Measurements from ENCODE around the gene ADD2. TPM values are rescaled to one million over a fixed set of nuclear protein-coding genes. Genes with fewer than 3 reads are reported as not detected.

ADD2 gene
- total RNA-seq, 1 experiment from 2014 or later = 0.23 TPM

GRCh38 chr2:70718736-70719135 is 49.3 kb downstream of the ADD2 start:
- H3K27ac Mint-ChIP-seq (ENCODE audit: low read depth, unreplicated experiment) = no peak overlapping the region
- no peaks in the 10 kb centered on the region for H3K36me3 Mint-ChIP-seq (ENCODE audit: insufficient read depth, unreplicated experiment)
- peaks cover 32% of the 10 kb centered on the region for H3K27me3 Mint-ChIP-seq (ENCODE audit: insufficient read depth, unreplicated experiment)
- ChIA-PET POLR2A (no interaction called here), CTCF (interaction anchor here (1.2 kb wide), 1 partner anchor 153 kb away, joined by 3 read pairs; no protein-coding TSS in a partner anchor)
- TF ChIP-seq CTCF (IDR thresholded peaks at IDR 0.05; ENCODE audit: unreplicated experiment) = no peak
- BruUV-seq (replicated peaks) = no TSS peak
- intact Hi-C loops (cut with micrococcal nuclease) = no loop called here
- no peaks in the 10 kb centered on the region for H3K4me1 Mint-ChIP-seq (ENCODE audit: insufficient read depth, unreplicated experiment)
- no peak overlapping the region for H3K4me3 Mint-ChIP-seq (ENCODE audit: unreplicated experiment)
- no peak for DNase-seq (ENCODE audit: unreplicated experiment)
- no peaks in the 10 kb centered on the region for H3K9me3 Mint-ChIP-seq (ENCODE audit: unreplicated experiment)

DNA sequence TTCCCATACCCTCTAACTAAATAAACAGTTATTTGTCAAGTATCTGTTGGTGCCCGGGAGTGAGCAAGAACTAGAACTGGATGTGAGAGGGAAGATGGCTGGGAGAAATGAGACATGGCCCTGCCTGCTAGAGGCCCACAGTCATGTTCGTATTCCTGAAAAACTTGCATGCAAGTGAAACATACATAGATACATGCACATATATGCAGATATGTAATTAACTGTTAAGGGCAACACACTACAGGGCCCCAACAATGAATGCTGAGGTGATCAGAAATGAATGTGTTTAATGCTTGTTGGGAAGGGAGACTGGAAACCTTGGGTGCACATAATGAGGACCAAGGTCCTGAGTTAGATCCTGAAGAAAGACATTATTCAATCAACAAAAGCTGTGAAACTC is 49.8 kb downstream of the ADD2 start:
- POLR2A ChIA-PET = no interaction called here
- TF ChIP-seq CTCF (IDR thresholded peaks at IDR 0.05; ENCODE audit: unreplicated experiment) = no peak
- intact Hi-C loops (cut with micrococcal nuclease) = no loop called here
- H3K4me1 Mint-ChIP-seq (ENCODE audit: insufficient read depth, unreplicated experiment) = no peaks in the 10 kb centered on the region
- H3K9me3 Mint-ChIP-seq (ENCODE audit: unreplicated experiment) = no peaks in the 10 kb centered on the region
- no peak for DNase-seq (ENCODE audit: unreplicated experiment)
- no peak overlapping the region for H3K4me3 Mint-ChIP-seq (ENCODE audit: unreplicated experiment)
- CTCF ChIA-PET = no interaction called here
- no peaks in the 10 kb centered on the region for H3K36me3 Mint-ChIP-seq (ENCODE audit: insufficient read depth, unreplicated experiment)
- H3K27ac Mint-ChIP-seq (ENCODE audit: low read depth, unreplicated experiment) = no peak overlapping the region
- H3K27me3 Mint-ChIP-seq (ENCODE audit: insufficient read depth, unreplicated experiment) = peaks cover 32% of the 10 kb centered on the region
- no TSS peak for BruUV-seq (replicated peaks)

DNA sequence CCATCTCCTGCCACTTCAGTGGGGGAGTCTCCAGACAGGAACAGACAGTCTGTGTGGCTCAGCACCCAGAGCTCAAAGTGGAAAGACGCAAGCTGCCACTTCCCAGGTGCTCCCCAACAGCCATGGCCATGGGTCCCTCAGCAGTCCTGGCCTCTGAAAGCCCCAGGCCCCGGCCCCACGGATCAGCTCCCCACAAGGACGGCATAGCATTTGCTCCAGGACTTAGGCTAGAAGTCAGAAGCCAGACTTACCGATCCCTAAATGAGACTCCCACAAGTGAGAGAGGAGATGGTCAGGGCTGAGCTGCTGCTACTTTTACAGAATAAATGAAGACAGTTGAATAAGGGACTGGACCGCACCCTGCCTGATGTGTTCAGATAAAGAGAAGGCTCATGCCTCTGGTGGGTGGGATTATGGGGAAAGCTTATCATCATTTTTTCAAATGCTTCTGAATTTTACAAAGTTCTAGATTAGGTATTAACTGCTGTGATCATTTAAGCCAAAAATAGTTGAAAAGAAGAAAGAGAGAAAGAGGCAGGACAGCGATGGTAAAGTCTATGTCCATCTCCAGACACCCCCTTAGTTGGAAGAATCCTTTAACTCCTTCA is 50.5 kb downstream of the ADD2 start:
- no peak for TF ChIP-seq CTCF (IDR thresholded peaks at IDR 0.05; ENCODE audit: unreplicated experiment)
- intact Hi-C loops (cut with micrococcal nuclease) = no loop called here
- Mint-ChIP-seq H3K36me3 (ENCODE audit: insufficient read depth, unreplicated experiment) (no peaks in the 10 kb centered on the region), H3K9me3 (ENCODE audit: unreplicated experiment) (no peaks in the 10 kb centered on the region), H3K4me3 (ENCODE audit: unreplicated experiment) (no peak overlapping the region), H3K4me1 (ENCODE audit: insufficient read depth, unreplicated experiment) (no peaks in the 10 kb centered on the region), H3K27me3 (ENCODE audit: insufficient read depth, unreplicated experiment) (peaks cover 32% of the 10 kb centered on the region), H3K27ac (ENCODE audit: low read depth, unreplicated experiment) (no peak overlapping the region)
- no TSS peak for BruUV-seq (replicated peaks)
- CTCF ChIA-PET = interaction anchor here (0.8 kb wide), 1 partner anchor 209 kb away, joined by 3 read pairs; no protein-coding TSS in a partner anchor
- DNase-seq (ENCODE audit: unreplicated experiment) = no peak
- POLR2A ChIA-PET = interaction anchor here (0.9 kb wide), 1 partner anchor 9 kb away, joined by 3 read pairs; no protein-coding TSS in a partner anchor

GRCh38 chr2:70716951-70717350 is 51.0 kb downstream of the ADD2 start:
- DNase-seq (ENCODE audit: unreplicated experiment) = no peak
- no TSS peak for BruUV-seq (replicated peaks)
- Mint-ChIP-seq H3K27me3 (ENCODE audit: insufficient read depth, unreplicated experiment) (peaks cover 32% of the 10 kb centered on the region), H3K4me3 (ENCODE audit: unreplicated experiment) (no peak overlapping the region), H3K36me3 (ENCODE audit: insufficient read depth, unreplicated experiment) (no peaks in the 10 kb centered on the region), H3K4me1 (ENCODE audit: insufficient read depth, unreplicated experiment) (no peaks in the 10 kb centered on the region), H3K27ac (ENCODE audit: low read depth, unreplicated experiment) (no peak overlapping the region), H3K9me3 (ENCODE audit: unreplicated experiment) (no peaks in the 10 kb centered on the region)
- POLR2A ChIA-PET = interaction anchor here (0.9 kb wide), 1 partner anchor 10 kb away, joined by 3 read pairs; no protein-coding TSS in a partner anchor
- CTCF ChIA-PET = interaction anchor here (0.8 kb wide), 1 partner anchor 210 kb away, joined by 3 read pairs; no protein-coding TSS in a partner anchor
- intact Hi-C loops (cut with micrococcal nuclease) = no loop called here
- no peak for TF ChIP-seq CTCF (IDR thresholded peaks at IDR 0.05; ENCODE audit: unreplicated experiment)
